MCF 10A (cell line): ENCODE results near the gene SPIRE1. TPM values are rescaled to one million over a fixed set of nuclear protein-coding genes. Genes with fewer than 3 reads are reported as not detected.

Source experiments
- BruUV-seq: library from RNA; stranded (reverse); fragments of 400-500 nt; replicated peaks from 2 replicates; lab custom pipeline; 2021; lab: Mats Ljungman, UMichigan
- CTCF ChIA-PET: fragments of 300-600 bp; sonication (Branson Sonifier 250); formaldehyde crosslinking; extraction: SDS; loops from one replicate; lab custom pipeline; 2021; ENCODE audit warnings: antibody characterized with exemption, inconsistent platforms; lab: Yijun Ruan, JAX
- POLR2A ChIA-PET: fragments of 300-600, 350-650 bp; sonication (Branson Sonifier 250); formaldehyde crosslinking; extraction: SDS; loops from one replicate; lab custom pipeline; 2020; ENCODE audit warnings: antibody characterized with exemption, inconsistent platforms; lab: Yijun Ruan, JAX
- DNase-seq: peaks from one replicate; pipeline ENCODE4 v3.0.0-alpha.2; 2018; ENCODE audit not compliant: unreplicated experiment
- H3K27ac Mint-ChIP-seq: one replicate; pipeline ENCODE4 v1.8.0; 2022; ENCODE audit warnings: mild to moderate bottlenecking, low read depth, mixed read lengths; ENCODE audit not compliant: unreplicated experiment
- H3K27me3 Mint-ChIP-seq: one replicate; pipeline ENCODE4 v1.8.0; 2022; ENCODE audit warnings: mixed read lengths; ENCODE audit not compliant: insufficient read depth, unreplicated experiment
- H3K36me3 Mint-ChIP-seq: one replicate; pipeline ENCODE4 v1.8.0; 2022; ENCODE audit warnings: mild to moderate bottlenecking, moderate library complexity, mixed read lengths; ENCODE audit not compliant: insufficient read depth, unreplicated experiment
- H3K4me1 Mint-ChIP-seq: one replicate; pipeline ENCODE4 v1.8.0; 2022; ENCODE audit warnings: mixed read lengths; ENCODE audit not compliant: insufficient read depth, unreplicated experiment
- H3K4me3 Mint-ChIP-seq: one replicate; pipeline ENCODE4 v1.8.0; 2022; ENCODE audit warnings: mild to moderate bottlenecking, moderate library complexity, mixed read lengths; ENCODE audit not compliant: unreplicated experiment
- H3K9me3 Mint-ChIP-seq: one replicate; pipeline ENCODE4 v1.8.0; 2022; ENCODE audit warnings: mixed read lengths; ENCODE audit not compliant: unreplicated experiment
- intact Hi-C: fragments of 100-400 bp; cut with micrococcal nuclease; formaldehyde crosslinking; loops from 2 replicates; pipeline ENCODE4 v1.14.1; 2022
- total RNA-seq: library from RNA; stranded (reverse); gene quantifications from 2 replicates; pipeline ENCODE4 v1.2.3, GENCODE V29; 2022
- TF ChIP-seq, protein P1 (sequence below): fragments of 200-600 bp; IDR thresholded peaks from one replicate; pipeline ENCODE4 v1.8.0; 2022; ENCODE audit warnings: antibody characterized with exemption, mild to moderate bottlenecking; ENCODE audit not compliant: unreplicated experiment

Gene SPIRE1
- total RNA-seq, 1 experiment from 2014 or later, result 78.2 TPM

DNA sequence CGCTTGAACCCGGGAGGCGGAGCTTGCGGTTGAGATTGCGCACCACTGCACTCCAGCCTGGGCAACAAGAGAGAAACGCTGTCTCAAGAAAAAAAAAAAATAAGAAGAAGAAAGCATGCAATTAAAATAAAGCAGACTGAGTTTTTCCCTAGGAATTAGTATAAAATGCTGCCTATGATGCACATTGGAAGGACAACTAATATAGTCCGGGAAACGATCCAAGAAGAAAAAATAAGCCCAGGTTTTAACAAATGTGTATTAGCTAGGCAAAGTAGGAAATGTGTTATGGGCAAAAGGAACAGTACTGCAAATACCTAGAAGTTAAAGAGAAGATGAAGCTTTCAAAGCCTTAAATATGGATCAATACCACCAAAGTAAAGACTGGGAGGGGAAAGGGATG is 64.0 kb downstream of the SPIRE1 start:
- TF ChIP-seq, protein P1, sequence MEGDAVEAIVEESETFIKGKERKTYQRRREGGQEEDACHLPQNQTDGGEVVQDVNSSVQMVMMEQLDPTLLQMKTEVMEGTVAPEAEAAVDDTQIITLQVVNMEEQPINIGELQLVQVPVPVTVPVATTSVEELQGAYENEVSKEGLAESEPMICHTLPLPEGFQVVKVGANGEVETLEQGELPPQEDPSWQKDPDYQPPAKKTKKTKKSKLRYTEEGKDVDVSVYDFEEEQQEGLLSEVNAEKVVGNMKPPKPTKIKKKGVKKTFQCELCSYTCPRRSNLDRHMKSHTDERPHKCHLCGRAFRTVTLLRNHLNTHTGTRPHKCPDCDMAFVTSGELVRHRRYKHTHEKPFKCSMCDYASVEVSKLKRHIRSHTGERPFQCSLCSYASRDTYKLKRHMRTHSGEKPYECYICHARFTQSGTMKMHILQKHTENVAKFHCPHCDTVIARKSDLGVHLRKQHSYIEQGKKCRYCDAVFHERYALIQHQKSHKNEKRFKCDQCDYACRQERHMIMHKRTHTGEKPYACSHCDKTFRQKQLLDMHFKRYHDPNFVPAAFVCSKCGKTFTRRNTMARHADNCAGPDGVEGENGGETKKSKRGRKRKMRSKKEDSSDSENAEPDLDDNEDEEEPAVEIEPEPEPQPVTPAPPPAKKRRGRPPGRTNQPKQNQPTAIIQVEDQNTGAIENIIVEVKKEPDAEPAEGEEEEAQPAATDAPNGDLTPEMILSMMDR, result no peak
- POLR2A ChIA-PET, result interaction anchor here (0.7 to 1.5 kb wide), 6 partner anchors 9 to 216 kb away, joined by 3 to 7 read pairs (median 4); no protein-coding TSS in a partner anchor
- peaks cover 31% of the 10 kb centered on the region for H3K4me1 Mint-ChIP-seq
- H3K27me3 Mint-ChIP-seq, result no peaks in the 10 kb centered on the region
- H3K36me3 Mint-ChIP-seq, result peaks cover 10% of the 10 kb centered on the region
- H3K9me3 Mint-ChIP-seq, result no peaks in the 10 kb centered on the region
- H3K4me3 Mint-ChIP-seq, result no peak overlapping the region
- no TSS peak for BruUV-seq
- intact Hi-C loops, result no loop called here
- no peak overlapping the region for H3K27ac Mint-ChIP-seq
- DNase-seq, result no peak
- CTCF ChIA-PET, result no interaction called here

GRCh38 chr18:12592597-12593127 is 65.2 kb downstream of the SPIRE1 start:
- Mint-ChIP-seq H3K4me3 (no peak overlapping the region), H3K4me1 (peaks cover 31% of the 10 kb centered on the region), H3K27me3 (no peaks in the 10 kb centered on the region), H3K9me3 (no peaks in the 10 kb centered on the region), H3K27ac (no peak overlapping the region), H3K36me3 (peaks cover 10% of the 10 kb centered on the region)
- BruUV-seq, result no TSS peak
- CTCF ChIA-PET, result no interaction called here
- intact Hi-C loops, result no loop called here
- TF ChIP-seq, protein P1, result no peak
- DNase-seq, result no peak
- POLR2A ChIA-PET, result interaction anchor here (0.6 to 1.4 kb wide), 2 partner anchors 14 to 16 kb away, joined by 3 to 6 read pairs; no protein-coding TSS in a partner anchor

GRCh38 chr18:12589448-12589847 is 68.5 kb downstream of the SPIRE1 start:
- CTCF ChIA-PET, result interaction anchor here (0.6 to 0.9 kb wide), 3 partner anchors 10 to 198 kb away, joined by 3 to 4 read pairs (median 3); no protein-coding TSS in a partner anchor
- H3K36me3 Mint-ChIP-seq, result peaks cover 6% of the 10 kb centered on the region
- no TSS peak for BruUV-seq
- POLR2A ChIA-PET, result interaction anchor here (0.6 to 1.4 kb wide), 3 partner anchors 11 to 22 kb away, joined by 3 to 4 read pairs (median 3); no protein-coding TSS in a partner anchor
- H3K9me3 Mint-ChIP-seq, result no peaks in the 10 kb centered on the region
- TF ChIP-seq, protein P1, result no peak
- intact Hi-C loops, result no loop called here
- DNase-seq, result no peak
- no peaks in the 10 kb centered on the region for H3K27me3 Mint-ChIP-seq
- H3K27ac Mint-ChIP-seq, result no peak overlapping the region
- peaks cover 25% of the 10 kb centered on the region for H3K4me1 Mint-ChIP-seq
- H3K4me3 Mint-ChIP-seq, result no peak overlapping the region

DNA sequence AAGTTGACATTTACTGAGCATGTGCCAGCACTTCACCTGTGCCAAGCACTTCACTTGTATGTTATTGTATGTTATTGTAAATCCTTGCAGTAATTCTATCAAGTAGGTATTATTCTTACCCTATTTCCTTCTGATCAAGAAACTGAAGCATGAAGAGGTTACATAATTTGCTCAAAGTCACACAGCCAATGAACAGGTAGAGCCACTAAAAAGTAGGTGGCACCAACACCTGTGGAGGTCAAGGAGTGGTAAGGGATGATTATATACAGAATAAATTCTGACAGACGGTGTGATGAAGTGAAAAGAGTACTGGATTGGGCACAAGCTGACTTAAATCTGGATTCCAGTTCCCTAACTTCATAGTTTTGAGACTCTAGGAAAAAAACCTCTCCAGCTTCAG is 71.0 kb downstream of the SPIRE1 start:
- no TSS peak for BruUV-seq
- Mint-ChIP-seq H3K27me3 (no peaks in the 10 kb centered on the region), H3K36me3 (peaks cover 11% of the 10 kb centered on the region), H3K4me1 (peaks cover 22% of the 10 kb centered on the region), H3K27ac (no peak overlapping the region), H3K4me3 (no peak overlapping the region), H3K9me3 (no peaks in the 10 kb centered on the region)
- DNase-seq, result no peak
- POLR2A ChIA-PET, result interaction anchor here (0.6 to 3.3 kb wide), 5 partner anchors 10 to 74 kb away, joined by 3 to 16 read pairs (median 3); no protein-coding TSS in a partner anchor
- CTCF ChIA-PET, result interaction anchor here (0.6 kb wide), 1 partner anchor 130 kb away, joined by 4 read pairs; no protein-coding TSS in a partner anchor
- intact Hi-C loops, result no loop called here
- TF ChIP-seq, protein P1, result no peak
